ES-I3 (cell line): ENCODE results near the gene BMPR2.
A peak's percentile ranks its signal among the peaks of the same experiment; 100 is the strongest.
"Not testable (repeated sequence)": the region's sequence is repeated elsewhere in the genome, so short reads cannot be mapped to it uniquely, and the experiment has no call there.

Source experiments
- H3K36me3 ChIP-seq: 2 replicates; pipeline ENCODE4 v1.6.1; 2013; ENCODE audit warnings: mild to moderate bottlenecking, low read length, control low read depth, moderate library complexity; ENCODE audit not compliant: insufficient read depth
- H3K4me1 ChIP-seq: 2 replicates; pipeline ENCODE4 v1.6.1; 2013; ENCODE audit warnings: mild to moderate bottlenecking, control low read depth, low read length; ENCODE audit not compliant: insufficient read depth
- H3K9ac ChIP-seq: 2 replicates; pipeline ENCODE4 v1.6.1; 2013; ENCODE audit warnings: low read depth, mild to moderate bottlenecking, low read length, moderate library complexity
- H3K9me3 ChIP-seq: 2 replicates; pipeline ENCODE4 v1.6.1; 2013; ENCODE audit warnings: mild to moderate bottlenecking, low read length, moderate library complexity; ENCODE audit not compliant: control insufficient read depth, insufficient read depth

Gene BMPR2

DNA sequence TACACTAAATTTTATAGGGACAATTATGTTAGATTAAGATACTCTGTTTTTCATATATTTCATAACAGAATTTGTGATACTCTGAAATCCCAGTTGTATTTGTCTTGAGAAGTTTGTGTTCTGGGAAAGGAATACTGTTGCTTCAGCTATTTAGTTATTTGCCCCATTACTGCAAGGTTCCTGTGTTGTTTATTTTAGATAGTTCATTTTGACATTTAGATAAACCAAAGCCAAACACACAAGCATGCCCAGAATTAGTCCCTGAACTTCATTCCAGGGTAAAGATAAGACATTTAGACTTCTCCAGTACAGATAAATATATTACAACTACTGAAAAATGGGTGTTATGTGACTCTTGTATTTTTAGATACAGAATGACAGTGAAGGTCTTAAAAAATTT, 74.7 kb downstream of the BMPR2 start:
- Histone ChIP-seq H3K36me3 (no peaks in the 10 kb centered on the region), H3K9me3 (no peaks in the 10 kb centered on the region), H3K4me1 (no peaks in the 10 kb centered on the region), H3K9ac (no peak overlapping the region)

DNA sequence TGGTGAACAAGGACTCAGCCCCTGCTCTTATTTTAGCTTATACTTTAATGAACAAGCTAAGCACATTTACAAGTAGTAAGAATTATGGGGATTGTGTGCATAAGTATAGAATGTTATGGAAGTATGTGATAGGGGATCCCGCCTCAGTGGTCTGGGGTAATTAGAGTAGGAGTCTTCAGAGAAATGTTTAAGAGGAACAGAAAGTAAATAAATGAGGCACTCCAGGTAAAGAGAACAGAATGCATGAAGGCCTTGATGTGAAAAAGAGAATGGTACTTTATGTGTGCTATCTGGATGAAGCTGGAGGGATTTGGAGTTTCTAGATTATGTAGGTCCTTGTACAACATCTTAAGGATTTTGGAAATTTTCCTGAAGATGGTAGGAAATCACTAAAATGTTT, 76.6 kb downstream of the BMPR2 start:
- Histone ChIP-seq H3K9ac (no peak overlapping the region), H3K36me3 (no peaks in the 10 kb centered on the region), H3K4me1 (no peaks in the 10 kb centered on the region), H3K9me3 (no peaks in the 10 kb centered on the region)

DNA sequence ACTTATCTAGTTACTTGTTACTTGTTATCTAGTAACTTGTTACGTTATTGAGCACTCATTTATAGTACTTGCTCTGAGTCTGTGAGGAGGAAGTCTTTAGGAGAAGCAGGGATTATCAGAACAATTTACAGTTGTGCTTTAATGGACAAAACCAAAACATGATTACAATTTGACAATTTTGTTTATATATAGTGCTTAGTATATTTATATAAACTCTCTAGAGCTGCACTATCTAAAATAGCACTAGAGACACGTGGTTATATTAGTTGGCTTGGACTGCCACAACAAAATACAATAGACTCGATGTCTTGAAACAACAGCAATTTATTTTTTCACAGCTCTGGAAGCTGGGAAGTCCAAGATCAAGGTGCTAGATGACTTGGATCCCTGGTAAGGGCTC, 78.4 kb downstream of the BMPR2 start:
- H3K4me1 ChIP-seq = no peaks in the 10 kb centered on the region
- no peak overlapping the region for H3K9ac ChIP-seq
- no peaks in the 10 kb centered on the region for H3K9me3 ChIP-seq
- no peaks in the 10 kb centered on the region for H3K36me3 ChIP-seq

DNA sequence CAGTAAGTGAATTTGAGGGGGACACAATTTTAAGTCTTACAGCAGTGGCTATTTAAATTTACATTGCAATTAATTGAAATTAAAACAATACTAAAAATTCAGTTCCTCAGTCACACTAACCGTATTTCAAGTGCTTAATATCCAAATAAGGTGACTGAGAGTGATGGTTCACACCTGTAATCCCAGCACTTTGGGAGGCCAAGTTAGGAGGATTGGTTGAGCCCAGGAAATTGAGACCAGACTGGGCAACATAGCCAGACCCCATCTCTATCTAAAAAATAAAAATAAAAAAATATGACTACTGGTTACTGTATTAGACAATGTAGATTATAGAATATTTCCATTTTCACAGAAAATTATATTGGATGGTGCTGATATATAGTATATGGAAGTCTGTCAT, 79.0 kb downstream of the BMPR2 start:
- Histone ChIP-seq H3K9me3 (no peaks in the 10 kb centered on the region), H3K9ac (no peak overlapping the region), H3K36me3 (no peaks in the 10 kb centered on the region), H3K4me1 (no peaks in the 10 kb centered on the region)

DNA sequence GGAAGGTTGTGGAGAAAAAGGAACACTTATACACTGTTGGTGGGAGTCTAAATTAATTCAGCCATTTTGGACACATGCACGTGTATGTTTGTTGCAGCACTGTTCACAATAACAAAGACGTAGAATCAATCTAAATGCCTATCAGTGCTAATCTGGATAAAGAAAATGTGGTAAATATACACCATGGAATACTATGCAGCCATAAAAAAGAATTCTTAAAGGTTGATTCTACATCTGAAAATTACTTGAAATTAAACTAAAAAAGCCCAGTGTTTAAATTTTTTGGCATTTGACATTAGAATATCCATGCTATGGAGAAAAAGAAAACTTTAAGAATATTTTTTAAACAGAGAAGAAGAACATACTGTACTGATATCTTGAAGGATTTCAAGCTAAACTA, 84.0 kb downstream of the BMPR2 start:
- Histone ChIP-seq H3K36me3 (no peaks in the 10 kb centered on the region), H3K9ac (no peak overlapping the region), H3K9me3 (no peaks in the 10 kb centered on the region), H3K4me1 (no peaks in the 10 kb centered on the region)

DNA sequence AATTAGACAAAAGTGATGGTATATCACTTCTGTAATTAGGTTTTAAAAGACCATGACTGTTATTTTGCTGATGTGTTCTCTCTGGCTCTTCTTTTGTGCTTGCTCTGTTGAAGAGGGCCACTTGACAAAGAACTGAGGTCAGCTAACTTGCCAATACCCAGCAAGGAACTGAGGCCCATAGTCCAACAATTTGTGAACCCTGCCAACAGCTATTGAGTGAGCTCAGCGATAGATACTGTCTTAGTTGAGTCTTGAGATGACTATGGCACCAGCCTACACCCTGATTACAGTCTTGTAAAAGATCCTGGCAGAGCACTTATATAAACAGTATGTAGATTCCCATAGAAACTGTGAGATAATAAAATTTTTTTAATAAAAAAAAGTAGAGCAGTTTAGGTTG, 103.0 kb downstream of the BMPR2 start:
- Histone ChIP-seq H3K4me1 (no peaks in the 10 kb centered on the region), H3K36me3 (no peaks in the 10 kb centered on the region), H3K9me3 (no peaks in the 10 kb centered on the region), H3K9ac (no peak overlapping the region)

DNA sequence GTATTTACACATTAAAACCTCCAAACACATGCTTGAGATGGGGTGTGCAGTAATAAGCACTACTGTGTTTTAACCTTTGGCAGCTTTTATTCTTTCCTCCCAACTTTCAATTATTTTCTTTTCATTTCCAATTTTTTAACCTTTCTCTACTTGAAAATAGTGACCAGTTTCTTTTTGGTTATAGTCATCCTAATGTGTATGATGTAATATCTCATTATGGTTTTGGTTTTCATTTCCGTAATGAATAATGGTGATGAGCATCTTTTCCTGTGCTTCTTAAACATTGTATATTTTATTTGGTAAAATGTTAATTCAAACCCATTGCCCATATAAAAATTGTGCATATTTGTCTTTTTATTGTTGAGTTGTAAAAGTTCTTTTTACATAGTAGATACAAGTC, 103.5 kb downstream of the BMPR2 start:
- Histone ChIP-seq H3K9me3 (no peaks in the 10 kb centered on the region), H3K9ac (no peak overlapping the region)

DNA sequence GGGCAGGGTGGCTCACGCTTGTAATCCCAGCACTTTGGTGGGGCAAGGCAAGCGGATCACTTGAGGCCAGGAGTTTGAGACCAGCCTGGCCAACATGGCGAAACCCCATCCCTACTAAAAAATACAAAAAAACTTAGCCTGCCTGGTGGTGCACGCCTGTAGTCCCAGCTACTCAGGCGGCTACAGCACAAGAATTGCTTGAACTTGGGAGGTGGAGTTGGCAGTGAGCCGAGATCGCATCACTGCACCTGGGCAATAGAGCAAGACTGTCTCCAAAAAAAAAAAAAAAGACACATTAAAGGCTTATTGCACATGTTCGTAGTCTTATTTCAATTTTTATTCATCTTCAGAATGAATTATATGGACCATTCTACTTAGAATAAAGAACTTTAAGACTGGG, 110.2 kb downstream of the BMPR2 start:
- Histone ChIP-seq H3K9me3 (no peaks in the 10 kb centered on the region), H3K36me3 (no peaks in the 10 kb centered on the region; the same call in 1 of the 2 replicates), H3K4me1 (no peaks in the 10 kb centered on the region), H3K9ac (no peak overlapping the region)

More for the DNA sequence above, 103.5 kb downstream of the BMPR2 start:
- Histone ChIP-seq H3K4me1 (no peaks in the 10 kb centered on the region), H3K36me3 (no peaks in the 10 kb centered on the region)

DNA sequence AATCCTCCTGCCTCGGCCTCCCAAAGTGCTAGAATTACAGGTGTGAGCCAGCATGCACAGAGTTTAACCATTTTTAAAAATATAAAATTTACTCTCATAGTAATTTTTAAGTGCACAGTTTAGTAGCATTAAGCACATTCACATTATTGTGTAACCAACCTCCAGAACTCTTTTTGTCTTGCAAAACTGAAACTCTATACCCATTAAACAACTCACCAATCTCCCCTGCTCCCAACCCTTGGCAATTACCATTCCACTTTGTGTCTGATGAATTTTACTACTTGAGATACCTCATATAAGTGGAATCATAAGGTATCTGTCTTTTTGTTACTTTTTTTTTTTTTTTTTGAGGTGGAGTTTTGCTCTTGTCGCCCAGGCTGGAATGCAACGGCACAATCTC, 112.5 kb downstream of the BMPR2 start:
- H3K9ac ChIP-seq = no peak overlapping the region
- no peaks in the 10 kb centered on the region for H3K4me1 ChIP-seq
- no peaks in the 10 kb centered on the region for H3K9me3 ChIP-seq
- H3K36me3 ChIP-seq = no peaks in the 10 kb centered on the region; the same call in 1 of the 2 replicates

DNA sequence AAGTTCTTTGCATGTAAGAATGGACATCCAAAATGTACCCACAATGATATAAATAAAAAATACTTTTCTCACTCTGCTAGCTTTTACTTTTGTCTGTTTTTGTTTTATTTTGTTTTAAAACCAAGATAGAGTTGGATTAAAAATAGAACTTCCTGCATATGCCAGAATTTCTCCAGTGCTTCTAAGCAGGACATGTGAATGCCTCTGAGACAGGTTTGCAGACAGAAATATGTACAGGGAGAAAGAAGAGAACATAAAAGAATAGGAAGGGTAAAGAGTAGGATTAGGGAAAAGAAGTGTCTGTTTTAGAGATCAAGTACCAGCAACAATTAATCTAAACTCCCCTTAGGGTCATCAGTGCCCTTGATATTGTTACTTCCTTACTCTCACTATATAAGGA, 114.4 kb downstream of the BMPR2 start:
- Histone ChIP-seq H3K9ac (no peak overlapping the region), H3K4me1 (no peaks in the 10 kb centered on the region), H3K36me3 (no peaks in the 10 kb centered on the region; the same call in 1 of the 2 replicates), H3K9me3 (no peaks in the 10 kb centered on the region)

DNA sequence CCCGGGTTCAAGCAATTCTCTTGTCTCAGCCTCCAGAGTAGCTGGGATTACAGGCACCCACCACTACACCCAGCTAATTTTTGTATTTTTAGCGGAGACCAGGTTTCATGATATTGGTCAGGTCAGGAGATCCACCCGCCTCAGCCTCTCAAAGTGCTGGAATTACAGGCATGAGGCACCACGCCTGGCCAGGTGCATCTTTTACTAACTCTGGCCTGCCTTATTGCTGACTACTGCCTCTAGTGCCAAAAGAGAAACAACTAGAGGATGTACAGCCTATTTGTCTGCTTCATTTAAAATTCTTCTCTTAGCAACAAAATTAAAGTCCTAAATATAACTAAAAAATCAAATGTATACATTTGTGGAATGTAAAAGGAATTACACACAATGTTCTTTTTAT, 115.4 kb downstream of the BMPR2 start:
- Histone ChIP-seq H3K9me3 (no peaks in the 10 kb centered on the region), H3K4me1 (no peaks in the 10 kb centered on the region), H3K9ac (no peak overlapping the region), H3K36me3 (no peaks in the 10 kb centered on the region; the same call in 1 of the 2 replicates)

DNA sequence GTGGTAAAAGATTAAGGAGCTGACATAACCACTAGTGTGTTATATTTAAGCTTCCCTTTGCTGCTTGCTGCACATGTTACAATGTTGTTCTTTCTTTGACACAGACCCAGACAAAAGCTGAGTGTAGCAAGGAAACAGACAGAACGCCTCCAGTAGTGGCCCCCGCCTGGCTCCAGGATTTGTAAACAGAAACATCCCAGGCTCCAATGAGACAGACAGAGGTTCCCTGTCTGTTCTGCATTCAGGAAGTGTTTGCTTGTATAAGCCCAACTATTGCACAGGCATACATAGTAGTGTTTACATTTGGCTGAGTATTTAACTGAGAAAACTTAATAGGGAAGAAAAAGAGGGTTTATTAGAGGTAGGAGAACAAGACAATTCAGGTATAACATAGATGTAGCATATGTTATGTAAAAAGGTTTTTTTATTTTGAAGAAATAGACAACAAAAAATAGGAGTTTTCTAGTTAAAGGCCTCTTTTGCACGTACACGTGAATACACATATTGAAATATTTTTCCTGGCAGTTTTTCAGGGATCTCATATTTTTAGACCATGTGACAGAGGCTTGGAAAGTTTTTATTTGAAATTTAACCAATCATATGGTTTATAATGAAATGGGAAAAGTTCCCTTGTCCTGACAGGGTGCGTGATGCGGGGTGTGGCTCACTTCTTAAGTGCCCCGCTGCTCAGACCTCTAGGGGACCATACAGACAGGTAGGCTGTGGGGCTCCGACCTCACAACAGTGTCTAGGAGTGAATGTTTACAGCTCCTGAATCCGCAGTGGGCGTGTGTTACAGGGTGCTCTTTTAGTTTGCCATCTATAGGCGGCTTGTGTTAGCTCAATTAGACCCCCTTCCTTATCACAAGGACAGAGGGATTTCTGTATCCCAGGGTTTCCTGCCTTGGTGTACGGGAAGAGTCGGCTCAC, 118.4 kb downstream of the BMPR2 start:
- Histone ChIP-seq H3K9ac (no peak overlapping the region), H3K9me3 (no peaks in the 10 kb centered on the region), H3K36me3 (no peaks in the 10 kb centered on the region; the same call in 1 of the 2 replicates), H3K4me1 (no peaks in the 10 kb centered on the region)

DNA sequence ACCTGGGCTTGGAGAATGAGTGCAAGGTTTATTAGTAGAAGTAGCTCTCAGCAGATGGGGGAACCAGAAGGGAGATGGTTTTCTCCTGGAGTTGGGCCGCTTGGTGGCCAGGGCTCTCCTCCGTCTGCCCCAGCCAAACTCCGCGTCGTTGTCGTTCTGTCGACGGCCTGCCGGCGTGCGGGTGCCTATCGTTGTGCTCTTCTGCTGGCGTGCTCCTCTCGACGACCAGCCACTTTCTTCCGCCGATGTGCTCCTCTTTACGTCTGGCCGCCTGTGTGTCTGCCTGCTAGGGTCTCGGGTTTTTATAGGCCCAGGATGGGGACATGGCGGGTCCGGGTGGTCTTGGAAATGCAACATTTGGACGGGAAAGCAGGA, 119.1 kb downstream of the BMPR2 start:
- no peaks in the 10 kb centered on the region for H3K4me1 ChIP-seq
- H3K9ac ChIP-seq = no peak overlapping the region
- no peaks in the 10 kb centered on the region for H3K9me3 ChIP-seq
- H3K36me3 ChIP-seq = no peaks in the 10 kb centered on the region

DNA sequence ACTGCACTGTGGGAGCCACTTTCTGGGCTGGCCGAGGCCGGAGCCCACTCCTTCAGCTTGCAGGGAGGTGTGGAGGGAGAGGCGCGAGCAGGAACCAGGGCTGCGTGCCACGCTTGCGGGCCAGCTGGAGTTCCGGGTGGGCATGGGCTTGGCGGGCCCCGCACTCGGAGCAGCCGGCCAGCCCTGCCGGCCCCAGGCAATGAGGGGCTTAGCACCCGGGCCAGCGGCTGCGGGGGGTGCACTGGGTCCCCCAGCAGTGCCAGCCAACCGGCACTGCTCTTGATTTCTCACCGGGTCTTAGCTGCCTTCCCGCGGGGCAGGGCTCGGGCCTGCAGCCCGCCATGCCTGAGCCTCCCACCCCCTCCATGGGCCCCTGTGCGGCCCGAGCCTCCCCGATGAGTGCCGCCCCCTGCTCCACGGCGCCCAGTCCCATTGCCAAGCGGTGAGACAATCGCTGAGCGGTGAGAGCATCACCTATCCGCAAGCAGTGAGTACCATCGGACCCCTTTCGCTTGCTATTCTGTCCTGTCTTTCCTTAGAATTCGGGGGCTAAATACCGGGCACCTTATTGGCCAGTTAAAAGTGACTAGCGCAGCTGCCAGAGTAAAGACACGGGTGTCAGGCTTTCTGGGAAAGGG, 120.8 kb downstream of the BMPR2 start:
- H3K36me3 ChIP-seq, H3K4me1 ChIP-seq, H3K9me3 ChIP-seq: not testable (repeated sequence)
- peak overlapping the region; percentile 45; the same call in 1 of the 2 replicates for H3K9ac ChIP-seq

DNA sequence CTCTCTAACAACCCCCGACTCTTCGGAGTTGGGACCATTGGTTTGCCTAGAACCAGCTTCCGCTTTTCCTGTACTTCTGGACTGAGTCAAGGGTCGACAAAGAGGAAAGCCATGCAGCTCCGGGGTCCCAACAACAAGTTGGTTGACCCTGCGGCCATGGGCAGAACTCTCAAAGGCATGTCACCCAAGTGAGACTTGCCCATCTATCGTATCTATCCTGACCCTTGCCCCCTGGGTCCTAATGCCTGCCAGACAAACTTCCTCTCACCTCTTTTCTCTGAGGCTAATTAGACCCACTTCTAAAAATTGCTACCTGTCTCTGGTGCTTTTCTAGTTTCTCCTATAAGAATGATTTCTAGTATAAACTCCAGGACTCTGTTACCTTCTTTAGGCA, 121.3 kb downstream of the BMPR2 start:
- H3K4me1 ChIP-seq, H3K36me3 ChIP-seq, H3K9me3 ChIP-seq: not testable (repeated sequence)
- peak overlapping the region; percentile 45; the same call in 1 of the 2 replicates for H3K9ac ChIP-seq
